ENCODE results near the gene NHS. TPM values are rescaled to one million over a fixed set of nuclear protein-coding genes. Genes with fewer than 3 reads are reported as not detected.

The NHS gene
- total RNA-seq, 2 experiments from 2014 or later = 1.2 to 1.8 TPM

DNA sequence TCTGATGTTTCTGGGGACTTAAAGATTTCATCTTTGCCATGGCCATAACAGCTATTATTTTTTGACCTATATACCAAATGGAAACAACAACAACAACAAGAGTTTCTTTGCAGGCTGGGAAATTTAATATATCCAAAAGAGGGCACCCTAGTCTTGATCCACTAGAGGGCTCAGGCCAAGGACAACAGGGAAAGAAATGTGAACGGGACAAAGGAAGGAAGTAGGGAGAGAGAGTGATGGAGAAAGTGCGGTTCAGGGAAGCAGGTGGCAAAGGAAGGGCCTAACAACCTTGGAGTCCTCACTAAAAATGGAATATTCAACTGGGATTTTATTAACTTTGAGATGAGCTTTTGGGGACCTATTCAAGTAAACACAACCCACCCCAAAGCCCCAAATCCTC is 294.5 kb downstream of the NHS start:
- no peak for DNase-seq
- no peak overlapping the region for H3K4me3 Mint-ChIP-seq
- POLR2A ChIA-PET = no interaction called here
- no peak overlapping the region for H3K27ac Mint-ChIP-seq
- H3K4me1 Mint-ChIP-seq = peaks cover 4% of the 10 kb centered on the region
- peaks cover 3% of the 10 kb centered on the region for H3K27me3 Mint-ChIP-seq
- H3K36me3 Mint-ChIP-seq = peaks cover 6% of the 10 kb centered on the region
- H3K9me3 Mint-ChIP-seq = peaks cover 1% of the 10 kb centered on the region
- no peak for ATAC-seq (ENCODE audit: low read depth)

DNA sequence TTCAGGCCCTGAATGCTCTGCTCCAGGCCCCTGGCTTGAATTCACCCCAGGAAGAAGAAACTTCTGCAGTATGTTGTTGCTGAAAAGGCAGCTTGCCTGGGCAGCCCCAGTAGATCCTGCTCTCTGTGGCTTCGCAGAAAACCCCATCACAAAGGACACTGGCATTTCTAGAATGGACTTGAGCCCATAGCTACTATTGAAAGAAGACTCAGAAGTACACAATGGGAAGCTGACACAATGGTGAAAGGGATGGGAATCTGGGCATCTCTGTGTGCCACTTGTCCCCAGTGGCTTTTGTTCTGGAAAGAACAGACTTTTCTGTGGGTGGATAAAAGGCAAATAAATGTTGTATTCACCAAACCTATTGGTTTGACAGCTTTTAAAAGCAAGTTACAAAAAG is 294.9 kb downstream of the NHS start:
- DNase-seq (no peak), ATAC-seq (ENCODE audit: low read depth) (no peak)
- Mint-ChIP-seq H3K4me1 (peaks cover 6% of the 10 kb centered on the region), H3K36me3 (peaks cover 6% of the 10 kb centered on the region), H3K9me3 (peaks cover 3% of the 10 kb centered on the region), H3K4me3 (no peak overlapping the region), H3K27ac (no peak overlapping the region), H3K27me3 (peaks cover 3% of the 10 kb centered on the region)
- POLR2A ChIA-PET = no interaction called here

DNA sequence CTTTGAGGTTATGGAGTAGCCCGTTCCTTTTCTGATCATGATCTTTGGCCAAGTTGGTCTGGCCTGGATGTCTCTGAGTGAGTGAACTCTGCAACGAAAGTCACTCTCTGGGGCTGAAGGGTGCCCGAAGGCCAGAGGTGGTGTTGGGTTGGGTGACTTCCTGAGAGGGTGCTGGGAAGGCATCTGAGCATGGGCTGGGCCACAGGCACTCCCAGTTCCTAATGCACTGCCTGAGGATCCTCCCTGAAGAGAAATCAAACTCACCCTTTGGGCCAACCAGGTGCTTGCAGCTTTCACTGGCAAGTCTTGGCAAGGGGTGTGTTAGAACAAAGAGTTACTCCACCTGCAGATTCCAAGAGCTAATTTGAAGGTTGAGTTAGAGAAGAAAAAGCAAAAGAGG is 295.9 kb downstream of the NHS start:
- peaks cover 6% of the 10 kb centered on the region for H3K4me1 Mint-ChIP-seq

DNA sequence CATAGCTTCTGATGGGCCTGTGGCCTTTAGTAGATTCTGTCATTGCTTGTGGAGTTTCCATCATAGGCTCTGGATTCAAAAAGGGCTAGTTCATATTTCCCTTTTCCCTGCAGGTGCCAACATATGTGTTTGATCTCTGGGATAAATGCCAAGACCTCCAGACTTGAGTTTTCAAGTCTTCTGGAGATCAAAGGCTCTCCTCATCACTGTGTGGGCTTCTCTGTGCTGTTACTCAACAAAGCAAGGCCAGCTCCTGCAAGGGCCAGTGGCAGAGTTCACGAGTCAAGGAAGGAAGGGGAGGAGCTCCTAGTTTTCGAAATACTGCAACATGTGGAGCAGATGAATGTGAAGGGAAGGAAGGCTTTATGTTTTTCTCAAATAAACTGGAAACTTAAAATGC is 299.6 kb downstream of the NHS start:
- H3K9me3 Mint-ChIP-seq = peaks cover 2% of the 10 kb centered on the region
- DNase-seq = no peak
- H3K4me3 Mint-ChIP-seq = no peak overlapping the region
- POLR2A ChIA-PET = no interaction called here
- peaks cover 2% of the 10 kb centered on the region for H3K36me3 Mint-ChIP-seq
- H3K27ac Mint-ChIP-seq = no peak overlapping the region
- H3K27me3 Mint-ChIP-seq = no peaks in the 10 kb centered on the region
- peaks cover 3% of the 10 kb centered on the region for H3K4me1 Mint-ChIP-seq
- no peak for ATAC-seq (ENCODE audit: low read depth)

More for the DNA sequence above, 295.9 kb downstream of the NHS start:
- DNase-seq (no peak), ATAC-seq (ENCODE audit: low read depth) (no peak)
- Mint-ChIP-seq H3K4me3 (no peak overlapping the region), H3K27me3 (peaks cover under 1% of the 10 kb centered on the region), H3K36me3 (peaks cover 5% of the 10 kb centered on the region), H3K27ac (no peak overlapping the region), H3K9me3 (peaks cover 2% of the 10 kb centered on the region)
- POLR2A ChIA-PET = no interaction called here

DNA sequence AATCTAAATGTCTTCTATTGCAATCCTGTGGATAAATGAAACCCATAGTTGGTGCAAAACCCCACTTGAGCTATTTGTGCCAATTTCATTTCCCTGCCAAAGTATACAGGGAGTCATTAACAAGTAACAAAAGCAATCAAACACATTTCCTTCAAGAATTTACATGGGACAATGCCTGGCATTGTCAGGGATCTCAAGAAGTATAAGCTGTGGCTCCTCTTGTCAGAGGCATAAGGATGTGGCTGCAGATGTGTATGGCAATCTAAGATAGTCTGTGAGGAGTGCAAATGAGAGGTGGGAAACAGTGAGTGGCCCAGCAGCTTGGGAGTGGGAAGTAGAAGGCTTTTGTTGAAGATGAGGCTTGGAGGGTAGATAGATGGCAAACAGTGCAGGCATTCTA is 304.3 kb downstream of the NHS start:
- Mint-ChIP-seq H3K27ac (no peak overlapping the region), H3K27me3 (no peaks in the 10 kb centered on the region), H3K4me3 (no peak overlapping the region), H3K9me3 (peaks cover 2% of the 10 kb centered on the region), H3K4me1 (peaks cover 33% of the 10 kb centered on the region), H3K36me3 (peaks cover 2% of the 10 kb centered on the region)
- ATAC-seq (ENCODE audit: low read depth) (no peak), DNase-seq (no peak)
- POLR2A ChIA-PET = interaction anchor here (0.6 kb wide), 1 partner anchor 23 kb away, joined by 3 read pairs; no protein-coding TSS in a partner anchor

DNA sequence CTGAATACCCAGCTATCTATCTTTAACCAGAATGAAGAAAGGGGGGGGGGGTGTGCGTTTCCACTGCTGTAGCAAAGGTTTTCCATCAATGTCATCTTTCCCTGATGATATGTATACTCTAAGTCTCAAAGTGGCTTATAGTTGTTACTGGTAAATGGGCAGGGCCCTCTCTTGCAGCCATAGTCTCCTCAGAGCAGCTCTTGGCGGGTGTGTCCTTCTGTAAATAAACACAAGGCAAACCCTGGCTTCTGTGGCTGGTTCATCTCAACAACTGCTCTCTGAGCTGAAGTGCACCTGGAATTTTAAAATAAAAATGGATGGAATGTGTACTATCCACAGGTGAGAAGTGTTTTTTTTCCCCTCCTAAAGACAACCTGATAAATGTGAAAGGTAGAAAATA is 304.8 kb downstream of the NHS start:
- Mint-ChIP-seq H3K27me3 (no peaks in the 10 kb centered on the region), H3K9me3 (no peaks in the 10 kb centered on the region), H3K27ac (no peak overlapping the region), H3K4me3 (no peak overlapping the region), H3K4me1 (peaks cover 31% of the 10 kb centered on the region), H3K36me3 (peaks cover 2% of the 10 kb centered on the region)
- DNase-seq (no peak), ATAC-seq (ENCODE audit: low read depth) (no peak)
- POLR2A ChIA-PET = interaction anchor here (0.6 to 0.8 kb wide), 2 partner anchors 23 to 25 kb away, joined by 3 read pairs; no protein-coding TSS in a partner anchor

DNA sequence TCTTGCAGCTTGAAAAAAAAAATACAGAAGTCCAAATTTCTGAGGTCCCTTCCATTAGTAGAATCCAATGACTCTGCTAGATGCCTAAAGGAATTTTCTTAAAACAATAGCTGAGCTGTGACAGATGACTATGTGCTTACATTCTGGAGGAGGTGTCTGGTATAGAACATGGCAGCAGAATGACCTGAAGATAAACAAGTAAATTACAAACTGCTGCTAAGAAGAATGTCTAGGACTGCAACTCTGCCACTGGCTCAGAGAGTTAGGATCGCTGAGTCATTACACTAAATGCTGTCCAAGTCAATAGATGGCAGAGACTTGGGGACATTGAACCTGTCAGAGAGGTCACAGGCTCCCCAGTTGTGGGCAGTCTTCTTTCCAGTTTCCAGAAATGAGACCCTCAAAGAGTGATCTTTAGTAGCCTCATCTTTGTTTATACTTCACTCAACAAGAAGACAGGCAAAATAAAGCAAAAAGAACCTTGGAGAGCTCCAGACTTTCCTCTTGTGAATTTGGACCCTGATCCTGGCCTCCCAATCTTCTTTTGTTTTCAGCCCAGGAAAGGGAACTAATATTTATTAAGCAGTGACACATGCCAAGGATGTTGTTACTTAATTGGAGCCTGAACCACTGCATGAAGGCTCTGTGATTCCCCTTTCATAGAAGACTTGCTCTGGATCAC is 305.9 kb downstream of the NHS start:
- no peak overlapping the region for H3K27ac Mint-ChIP-seq
- no peaks in the 10 kb centered on the region for H3K27me3 Mint-ChIP-seq
- DNase-seq (no peak), ATAC-seq (ENCODE audit: low read depth) (no peak)
- H3K4me1 Mint-ChIP-seq = peaks cover 31% of the 10 kb centered on the region
- H3K9me3 Mint-ChIP-seq = no peaks in the 10 kb centered on the region
- H3K4me3 Mint-ChIP-seq = no peak overlapping the region
- POLR2A ChIA-PET = interaction anchor here (0.8 kb wide), 1 partner anchor 26 kb away, joined by 3 read pairs; no protein-coding TSS in a partner anchor
- peaks cover 2% of the 10 kb centered on the region for H3K36me3 Mint-ChIP-seq

DNA sequence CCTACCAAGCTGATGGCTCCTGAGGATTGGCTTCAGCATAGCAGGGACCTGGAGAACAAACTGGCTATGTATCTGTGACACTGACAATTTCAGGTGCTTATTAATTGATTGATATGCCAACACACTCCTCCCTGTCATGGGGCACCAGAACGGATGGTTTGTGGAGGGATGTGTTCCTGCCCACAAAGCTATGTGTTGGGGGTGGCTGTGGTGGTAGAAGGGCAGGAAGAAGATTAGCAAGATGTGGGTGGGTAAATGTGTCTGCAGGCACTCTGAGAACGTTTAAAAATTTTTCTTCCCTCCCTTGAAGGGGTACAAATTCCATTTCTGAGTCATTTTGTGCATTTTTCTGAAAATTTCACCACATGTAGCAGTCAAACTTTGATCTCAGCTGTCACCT is 307.3 kb downstream of the NHS start:
- Mint-ChIP-seq H3K27me3 (no peaks in the 10 kb centered on the region), H3K27ac (peak overlapping the region; percentile 68), H3K36me3 (peaks cover 2% of the 10 kb centered on the region), H3K4me1 (peaks cover 31% of the 10 kb centered on the region), H3K4me3 (peak overlapping the region; percentile 55), H3K9me3 (no peaks in the 10 kb centered on the region)
- DNase-seq (no peak), ATAC-seq (ENCODE audit: low read depth) (peak; percentile 60)
- POLR2A ChIA-PET = no interaction called here

DNA sequence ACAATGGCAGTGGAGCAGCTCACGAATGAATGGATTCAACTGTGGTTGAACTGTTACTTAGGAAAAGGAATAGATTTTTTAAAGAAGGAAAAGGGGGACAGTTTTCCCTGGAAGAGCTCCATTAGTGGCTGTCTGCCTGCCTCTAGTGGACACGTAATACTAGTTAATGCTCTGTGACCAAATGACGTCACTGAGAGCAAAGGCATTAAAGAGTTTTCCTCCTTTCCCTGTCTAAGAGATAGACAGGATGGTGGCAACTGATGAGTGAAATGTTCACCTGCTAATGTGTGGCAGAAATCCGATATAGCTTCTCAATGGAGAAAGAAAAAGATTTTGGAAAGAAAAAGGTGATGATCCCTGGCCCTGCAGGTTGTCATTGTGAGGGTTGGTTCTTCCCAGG is 310.0 kb downstream of the NHS start:
- no peak for DNase-seq
- Mint-ChIP-seq H3K36me3 (no peaks in the 10 kb centered on the region), H3K27me3 (no peaks in the 10 kb centered on the region), H3K4me1 (peaks cover 28% of the 10 kb centered on the region), H3K9me3 (no peaks in the 10 kb centered on the region), H3K27ac (no peak overlapping the region), H3K4me3 (no peak overlapping the region)
- ATAC-seq (ENCODE audit: low read depth) = no peak
- POLR2A ChIA-PET = no interaction called here

DNA sequence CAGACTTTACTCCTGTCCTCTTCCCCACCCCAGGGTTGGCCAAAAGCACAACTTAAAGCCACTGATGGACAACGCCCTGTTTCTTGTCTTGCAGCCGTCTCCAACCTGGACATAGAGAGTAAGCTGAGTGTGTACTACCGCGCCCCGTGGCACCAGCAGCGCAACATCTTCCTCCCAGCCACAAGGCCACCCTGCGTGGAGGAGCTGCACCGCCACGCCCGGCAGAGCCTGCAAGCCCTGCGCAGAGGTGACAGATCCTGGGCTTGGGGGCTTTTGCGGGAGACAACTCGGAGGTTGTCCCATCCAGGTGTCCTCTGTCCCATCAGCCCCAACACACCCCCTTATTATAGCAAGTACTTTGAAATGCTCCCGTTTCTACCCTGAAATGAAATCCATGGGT is 312.6 kb downstream of the NHS start:
- POLR2A ChIA-PET = no interaction called here
- no peak overlapping the region for H3K27ac Mint-ChIP-seq
- DNase-seq (no peak), ATAC-seq (ENCODE audit: low read depth) (no peak)
- no peaks in the 10 kb centered on the region for H3K9me3 Mint-ChIP-seq
- no peaks in the 10 kb centered on the region for H3K36me3 Mint-ChIP-seq
- peaks cover 13% of the 10 kb centered on the region for H3K4me1 Mint-ChIP-seq
- no peaks in the 10 kb centered on the region for H3K27me3 Mint-ChIP-seq
- H3K4me3 Mint-ChIP-seq = no peak overlapping the region

DNA sequence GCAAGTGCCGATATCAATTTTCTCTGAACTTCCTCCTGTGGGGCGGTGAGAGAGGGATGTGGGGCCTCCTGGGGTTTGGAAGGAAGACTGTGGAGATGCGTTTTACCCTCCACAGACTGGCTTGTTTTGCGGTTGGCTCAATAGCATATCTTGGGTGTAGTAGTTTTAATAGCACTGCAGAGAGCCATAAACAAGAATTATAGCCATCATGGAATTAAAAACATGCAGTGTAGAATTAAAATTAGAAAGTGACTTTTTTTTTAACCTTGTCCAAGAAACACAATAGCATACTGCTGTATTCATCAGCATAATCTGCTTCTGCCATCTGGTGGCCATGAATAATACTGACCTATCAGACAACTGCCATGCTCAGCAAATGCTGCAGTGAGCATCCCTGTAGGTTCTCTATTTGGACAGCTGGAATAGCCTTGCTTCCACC is 315.0 kb downstream of the NHS start:
- H3K9me3 Mint-ChIP-seq = no peaks in the 10 kb centered on the region
- POLR2A ChIA-PET = no interaction called here
- no peaks in the 10 kb centered on the region for H3K27me3 Mint-ChIP-seq
- H3K4me3 Mint-ChIP-seq = no peak overlapping the region
- H3K36me3 Mint-ChIP-seq = no peaks in the 10 kb centered on the region
- no peak for DNase-seq
- no peak overlapping the region for H3K27ac Mint-ChIP-seq
- peak; percentile 56 for ATAC-seq (ENCODE audit: low read depth)
- peaks cover 2% of the 10 kb centered on the region for H3K4me1 Mint-ChIP-seq

DNA sequence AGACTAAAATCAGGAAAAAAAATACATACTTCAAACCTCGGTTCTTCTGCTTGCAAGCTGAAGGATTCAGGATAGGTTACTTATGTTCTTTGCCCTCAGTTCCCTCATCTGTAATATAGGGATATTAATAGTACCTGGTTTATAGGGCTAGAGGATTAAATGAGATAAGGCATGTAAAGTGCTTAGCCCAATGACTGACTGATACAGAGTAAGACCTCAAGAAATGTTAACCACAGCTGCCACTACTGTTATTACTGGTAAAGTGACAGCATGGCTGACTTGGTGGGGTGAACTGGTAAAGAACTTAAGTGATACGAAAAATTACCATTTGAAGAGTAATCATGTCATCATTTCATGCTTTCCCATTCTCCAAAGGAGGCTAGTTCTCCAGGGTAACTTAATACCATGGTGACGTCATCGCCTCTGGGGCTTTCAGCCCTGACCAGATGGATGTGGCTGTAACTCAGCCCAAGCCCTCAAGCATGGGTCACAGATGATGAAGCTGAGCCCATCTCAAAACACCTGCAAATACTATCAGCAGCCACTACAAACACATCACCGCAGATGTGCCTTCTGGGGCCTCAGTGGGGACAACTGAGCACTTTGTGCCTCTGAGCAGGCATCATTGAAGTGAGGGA is 317.8 kb downstream of the NHS start:
- Mint-ChIP-seq H3K27me3 (no peaks in the 10 kb centered on the region), H3K36me3 (no peaks in the 10 kb centered on the region), H3K4me1 (peaks cover 2% of the 10 kb centered on the region), H3K4me3 (no peak overlapping the region), H3K27ac (no peak overlapping the region), H3K9me3 (no peaks in the 10 kb centered on the region)
- POLR2A ChIA-PET = no interaction called here
- DNase-seq (no peak), ATAC-seq (ENCODE audit: low read depth) (no peak)

DNA sequence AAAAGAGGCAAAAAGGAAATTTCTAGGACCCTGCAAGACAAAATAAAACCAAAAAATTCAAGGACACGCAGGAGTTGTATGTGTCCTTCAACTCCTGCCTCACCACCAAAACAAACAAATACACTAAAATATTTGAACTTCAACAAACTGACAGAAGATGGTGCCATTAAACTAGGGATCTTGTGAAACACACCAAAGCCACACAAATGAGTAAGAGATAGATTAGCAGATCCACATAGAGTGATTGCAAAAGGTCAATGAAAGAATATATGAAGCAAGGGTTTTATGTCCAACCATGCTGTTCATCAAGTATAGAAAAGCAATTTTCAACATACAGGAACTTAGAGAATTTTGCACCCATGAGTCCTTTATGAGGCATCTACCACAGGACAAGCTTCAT is 322.2 kb downstream of the NHS start:
- no peaks in the 10 kb centered on the region for H3K9me3 Mint-ChIP-seq
- H3K27ac Mint-ChIP-seq = no peak overlapping the region
- ATAC-seq (ENCODE audit: low read depth) (no peak), DNase-seq (no peak)
- no peaks in the 10 kb centered on the region for H3K4me1 Mint-ChIP-seq
- H3K36me3 Mint-ChIP-seq = no peaks in the 10 kb centered on the region
- POLR2A ChIA-PET = no interaction called here
- H3K27me3 Mint-ChIP-seq = no peaks in the 10 kb centered on the region
- no peak overlapping the region for H3K4me3 Mint-ChIP-seq

DNA sequence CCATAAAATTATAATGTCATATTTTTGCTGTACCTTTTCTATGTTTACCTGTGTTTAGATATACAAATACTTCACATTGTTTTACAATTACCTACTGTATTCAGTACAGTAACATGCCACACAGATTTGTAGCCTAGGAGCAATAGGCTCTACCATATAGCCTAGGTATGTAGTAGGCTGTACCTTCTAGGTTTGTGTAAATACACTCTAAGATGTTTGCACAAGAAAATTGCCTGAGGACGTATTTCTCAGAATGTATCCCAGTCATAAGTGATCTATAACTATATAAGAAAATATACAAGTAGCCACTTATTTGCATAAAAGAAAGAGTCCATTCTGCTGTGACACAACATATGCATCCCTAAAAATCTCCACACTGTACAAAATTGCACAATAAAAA is 326.0 kb downstream of the NHS start:
- no peaks in the 10 kb centered on the region for H3K4me1 Mint-ChIP-seq
- no peaks in the 10 kb centered on the region for H3K36me3 Mint-ChIP-seq
- H3K27me3 Mint-ChIP-seq = peaks cover 2% of the 10 kb centered on the region
- H3K9me3 Mint-ChIP-seq = no peaks in the 10 kb centered on the region
- no peak for ATAC-seq (ENCODE audit: low read depth)
- no peak overlapping the region for H3K4me3 Mint-ChIP-seq
- H3K27ac Mint-ChIP-seq = no peak overlapping the region
- POLR2A ChIA-PET = no interaction called here
- DNase-seq = no peak
